Measurements from ENCODE around the gene PPL.

The PPL gene

DNA sequence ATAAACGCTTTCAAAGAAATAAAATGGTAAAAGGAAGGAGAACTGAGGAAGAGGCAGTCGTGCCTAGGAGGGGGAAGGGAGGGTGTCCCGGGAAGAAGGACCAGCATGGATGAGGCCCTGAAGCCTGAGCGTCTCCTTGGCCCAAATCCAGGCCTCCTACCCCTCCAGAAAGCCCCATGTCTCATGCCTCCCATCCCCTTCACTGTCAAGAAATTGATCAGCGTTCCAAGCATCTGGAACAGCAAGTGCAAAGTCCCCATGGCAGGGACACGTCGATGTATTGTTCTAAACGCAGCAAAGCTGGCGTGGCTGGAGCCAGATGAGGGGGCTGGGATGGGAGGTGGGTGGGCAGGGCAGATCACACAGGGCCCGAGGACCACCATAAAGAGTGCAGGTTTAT, 43.7 kb upstream of the PPL start:
- DNase-seq = no peak
- Histone ChIP-seq H3K9me3 (ENCODE audit: severe bottlenecking) (no peaks in the 10 kb centered on the region), H3K4me3 (ENCODE audit: low read depth, low read length) (no peak overlapping the region), H3K27me3 (ENCODE audit: insufficient read depth, low read depth, severe bottlenecking) (no peaks in the 10 kb centered on the region), H3K27ac (no peak overlapping the region), H3K36me3 (no peaks in the 10 kb centered on the region)
- TF ChIP-seq, protein P1, sequence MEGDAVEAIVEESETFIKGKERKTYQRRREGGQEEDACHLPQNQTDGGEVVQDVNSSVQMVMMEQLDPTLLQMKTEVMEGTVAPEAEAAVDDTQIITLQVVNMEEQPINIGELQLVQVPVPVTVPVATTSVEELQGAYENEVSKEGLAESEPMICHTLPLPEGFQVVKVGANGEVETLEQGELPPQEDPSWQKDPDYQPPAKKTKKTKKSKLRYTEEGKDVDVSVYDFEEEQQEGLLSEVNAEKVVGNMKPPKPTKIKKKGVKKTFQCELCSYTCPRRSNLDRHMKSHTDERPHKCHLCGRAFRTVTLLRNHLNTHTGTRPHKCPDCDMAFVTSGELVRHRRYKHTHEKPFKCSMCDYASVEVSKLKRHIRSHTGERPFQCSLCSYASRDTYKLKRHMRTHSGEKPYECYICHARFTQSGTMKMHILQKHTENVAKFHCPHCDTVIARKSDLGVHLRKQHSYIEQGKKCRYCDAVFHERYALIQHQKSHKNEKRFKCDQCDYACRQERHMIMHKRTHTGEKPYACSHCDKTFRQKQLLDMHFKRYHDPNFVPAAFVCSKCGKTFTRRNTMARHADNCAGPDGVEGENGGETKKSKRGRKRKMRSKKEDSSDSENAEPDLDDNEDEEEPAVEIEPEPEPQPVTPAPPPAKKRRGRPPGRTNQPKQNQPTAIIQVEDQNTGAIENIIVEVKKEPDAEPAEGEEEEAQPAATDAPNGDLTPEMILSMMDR (IDR thresholded peaks at IDR 0.05; ENCODE audit: low read depth, low read length) = no peak

GRCh38 chr16:4979736-4980660, 43.0 kb upstream of the PPL start:
- H3K27ac ChIP-seq = no peak overlapping the region
- no peaks in the 10 kb centered on the region for H3K36me3 ChIP-seq
- TF ChIP-seq, protein P1 (IDR thresholded peaks at IDR 0.05; ENCODE audit: low read depth, low read length) = no peak
- no peak overlapping the region for H3K4me3 ChIP-seq (ENCODE audit: low read depth, low read length)
- no peak for DNase-seq
- no peaks in the 10 kb centered on the region for H3K9me3 ChIP-seq (ENCODE audit: severe bottlenecking)
- H3K27me3 ChIP-seq (ENCODE audit: insufficient read depth, low read depth, severe bottlenecking) = no peaks in the 10 kb centered on the region

- no peak overlapping the region for H3K4me3 ChIP-seq (ENCODE audit: low read depth, low read length)
- no peak for DNase-seq
- no peaks in the 10 kb centered on the region for H3K9me3 ChIP-seq (ENCODE audit: severe bottlenecking)
- H3K27ac ChIP-seq = no peak overlapping the region
- no peaks in the 10 kb centered on the region for H3K36me3 ChIP-seq
- H3K27me3 ChIP-seq (ENCODE audit: insufficient read depth, low read depth, severe bottlenecking) = no peaks in the 10 kb centered on the region
- TF ChIP-seq, protein P1 (IDR thresholded peaks at IDR 0.05; ENCODE audit: low read depth, low read length) = no peak
Measured at GRCh38 chr16:4979164-4979563, 42.2 kb upstream of the PPL start.

DNA sequence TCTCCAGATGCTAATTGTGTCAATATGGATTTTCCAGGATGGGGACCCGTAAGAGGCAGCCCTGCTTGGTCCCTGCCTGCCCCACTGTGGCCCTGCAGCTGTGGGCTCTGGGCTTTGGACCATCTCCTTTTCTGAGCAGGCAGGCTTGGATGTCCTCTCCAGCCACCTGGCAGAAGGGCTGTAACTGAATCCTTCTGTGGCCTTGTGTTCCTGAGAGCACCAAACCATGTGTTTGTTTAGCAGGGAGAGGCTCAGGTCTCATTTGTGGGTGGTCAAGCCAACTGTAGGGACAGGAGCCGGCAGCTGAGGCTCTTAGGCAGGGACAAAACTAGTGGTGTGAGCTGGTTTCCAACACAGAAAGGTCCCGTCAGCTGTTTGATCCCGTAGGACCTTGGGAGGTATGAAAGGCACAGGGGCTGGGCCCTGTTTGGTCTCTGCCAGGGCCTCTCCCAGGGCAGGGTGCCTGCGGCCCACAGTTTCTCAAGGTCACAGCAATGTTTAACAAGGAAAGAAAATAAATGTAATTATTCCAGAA, 39.7 kb upstream of the PPL start:
- H3K27me3 ChIP-seq (ENCODE audit: insufficient read depth, low read depth, severe bottlenecking) = no peaks in the 10 kb centered on the region
- no peak overlapping the region for H3K4me3 ChIP-seq (ENCODE audit: low read depth, low read length)
- TF ChIP-seq, protein P1 (IDR thresholded peaks at IDR 0.05; ENCODE audit: low read depth, low read length) = no peak
- H3K27ac ChIP-seq = no peak overlapping the region
- DNase-seq = no peak
- H3K9me3 ChIP-seq (ENCODE audit: severe bottlenecking) = no peaks in the 10 kb centered on the region
- no peaks in the 10 kb centered on the region for H3K36me3 ChIP-seq

GRCh38 chr16:4976079-4976478, 39.1 kb upstream of the PPL start:
- DNase-seq = no peak
- H3K27ac ChIP-seq = no peak overlapping the region
- H3K4me3 ChIP-seq (ENCODE audit: low read depth, low read length) = no peak overlapping the region

More at GRCh38 chr16:4976079-4976478, 39.1 kb upstream of the PPL start:
- H3K36me3 ChIP-seq = no peaks in the 10 kb centered on the region
- no peaks in the 10 kb centered on the region for H3K9me3 ChIP-seq (ENCODE audit: severe bottlenecking)
- no peaks in the 10 kb centered on the region for H3K27me3 ChIP-seq (ENCODE audit: insufficient read depth, low read depth, severe bottlenecking)
- TF ChIP-seq, protein P1 (IDR thresholded peaks at IDR 0.05; ENCODE audit: low read depth, low read length) = no peak

All from WERI-Rb-1 (cell line).